Measurements from ENCODE around the gene LNPEP. TPM values are rescaled to one million over a fixed set of nuclear protein-coding genes. Genes with fewer than 3 reads are reported as not detected.
"Not testable (repeated sequence)": the region's sequence is repeated elsewhere in the genome, so short reads cannot be mapped to it uniquely, and the experiment has no call there.

Gene LNPEP
- total RNA-seq, 3 donors from 2014 or later: 20.3 to 22.9 (median 20.6) TPM

GRCh38 chr5:96919754-96920197 lies 16.1 kb upstream of the LNPEP start:
- no peak for DNase-seq
- peak; percentile 85 to 89 for ATAC-seq
- H3K4me1 Mint-ChIP-seq (ENCODE audit: low read depth): peaks cover 38% of the 10 kb centered on the region
- H3K36me3 Mint-ChIP-seq (ENCODE audit: insufficient read depth): peaks cover 32% of the 10 kb centered on the region
- no peak overlapping the region for H3K4me3 Mint-ChIP-seq
- H3K9me3 Mint-ChIP-seq: no peaks in the 10 kb centered on the region
- no peaks in the 10 kb centered on the region for H3K27me3 Mint-ChIP-seq (ENCODE audit: low read depth)

- Mint-ChIP-seq H3K4me3 (no peak overlapping the region), H3K4me1 (ENCODE audit: low read depth) (peaks cover 41% of the 10 kb centered on the region), H3K36me3 (ENCODE audit: insufficient read depth) (peaks cover 29% of the 10 kb centered on the region), H3K27me3 (ENCODE audit: low read depth) (no peaks in the 10 kb centered on the region), H3K9me3 (no peaks in the 10 kb centered on the region)
- ATAC-seq (no peak), DNase-seq (no peak)
Measured at GRCh38 chr5:96920744-96921355, 15.0 kb upstream of the LNPEP start.

DNA sequence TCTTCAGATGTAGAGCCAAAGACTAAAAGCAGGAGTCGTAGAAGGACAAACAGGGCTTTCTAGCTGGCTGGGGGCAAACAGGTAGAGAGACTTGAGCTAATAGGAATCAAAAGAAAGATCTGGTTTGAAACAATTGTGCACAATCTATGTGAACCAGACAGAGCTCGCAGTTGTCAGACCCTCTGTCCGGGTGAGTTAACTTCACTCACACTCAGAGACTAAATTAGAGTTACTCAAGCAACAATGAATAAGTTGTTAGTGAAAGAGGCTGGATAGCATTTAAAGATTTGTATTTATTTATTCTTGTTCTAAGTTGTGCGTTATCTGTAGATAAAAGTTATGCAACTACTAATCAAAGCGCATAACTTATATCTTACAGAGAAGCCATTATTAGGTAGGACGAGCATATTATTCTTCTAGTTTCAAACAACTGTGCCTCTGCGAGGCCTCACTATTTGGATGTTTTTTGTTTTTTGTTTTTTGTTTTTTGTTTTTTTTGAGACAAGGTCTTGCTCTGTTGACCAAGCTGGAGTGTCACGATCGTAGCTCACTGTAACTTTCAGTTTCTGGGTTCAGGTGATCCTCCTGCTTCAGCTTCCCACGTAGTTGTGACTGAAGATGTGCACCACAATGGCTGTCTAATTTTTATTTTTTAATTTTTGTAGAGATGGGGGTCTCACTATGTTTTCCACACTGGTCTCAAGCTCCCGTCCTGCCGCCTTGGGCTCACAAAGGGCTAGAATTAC lies 13.2 kb upstream of the LNPEP start:
- H3K27me3 Mint-ChIP-seq (ENCODE audit: low read depth): no peaks in the 10 kb centered on the region
- no peak for DNase-seq
- no peaks in the 10 kb centered on the region for H3K9me3 Mint-ChIP-seq
- no peak overlapping the region for H3K4me3 Mint-ChIP-seq
- H3K36me3 Mint-ChIP-seq (ENCODE audit: insufficient read depth): peaks cover 24% of the 10 kb centered on the region
- no peak for ATAC-seq
- H3K4me1 Mint-ChIP-seq (ENCODE audit: low read depth): peaks cover 43% of the 10 kb centered on the region

GRCh38 chr5:96924016-96924443 lies 11.8 kb upstream of the LNPEP start:
- no peaks in the 10 kb centered on the region for H3K27me3 Mint-ChIP-seq (ENCODE audit: low read depth)
- no peaks in the 10 kb centered on the region for H3K9me3 Mint-ChIP-seq
- H3K4me3 Mint-ChIP-seq: no peak overlapping the region
- H3K4me1 Mint-ChIP-seq (ENCODE audit: low read depth): peaks cover 40% of the 10 kb centered on the region
- H3K36me3 Mint-ChIP-seq (ENCODE audit: insufficient read depth): peaks cover 15% of the 10 kb centered on the region
- ATAC-seq (peak; percentile 65 to 78), DNase-seq (no peak)

DNA sequence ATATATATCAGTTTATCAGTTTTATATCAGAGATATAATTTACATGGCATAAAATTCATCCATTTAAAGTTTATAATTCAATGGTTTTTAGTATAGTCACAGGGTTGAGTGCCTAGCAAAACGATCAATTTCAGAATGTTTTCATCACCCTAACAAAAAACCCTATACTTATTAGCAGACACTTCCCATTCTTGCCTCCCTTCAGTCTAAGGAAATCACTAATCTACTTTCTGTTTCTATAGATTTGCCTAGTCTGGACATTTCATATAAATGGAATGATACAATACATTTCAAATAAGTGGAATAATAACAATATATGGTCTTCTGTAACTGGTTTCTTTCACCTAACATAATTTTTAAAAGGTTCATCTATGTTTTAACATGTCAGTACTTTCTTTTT lies 9.6 kb upstream of the LNPEP start:
- Mint-ChIP-seq H3K4me1 (ENCODE audit: low read depth) (peaks cover 43% of the 10 kb centered on the region), H3K9me3 (no peaks in the 10 kb centered on the region), H3K27me3 (ENCODE audit: low read depth) (no peaks in the 10 kb centered on the region), H3K4me3 (no peak overlapping the region), H3K36me3 (ENCODE audit: insufficient read depth) (peaks cover 8% of the 10 kb centered on the region)
- DNase-seq: no peak
- no peak for ATAC-seq

DNA sequence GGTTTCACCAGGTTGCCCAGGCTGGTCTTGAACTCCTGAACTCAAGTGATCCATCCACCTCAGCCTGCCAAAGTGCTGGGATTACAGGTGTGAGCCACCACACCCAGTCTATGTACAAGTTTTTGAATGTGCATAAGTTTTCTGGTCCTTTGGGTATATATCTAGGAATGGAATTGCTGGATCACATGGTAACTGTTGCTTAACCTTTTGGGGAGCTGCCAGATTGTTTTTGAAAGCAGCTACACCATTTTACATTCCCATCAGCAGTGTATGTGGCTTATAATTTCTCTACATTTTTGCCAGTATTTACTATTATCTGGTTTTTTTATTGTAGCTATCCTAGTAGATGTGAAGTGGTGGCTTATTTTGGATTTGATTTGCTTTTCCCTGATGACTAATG lies 8.9 kb upstream of the LNPEP start:
- no peak for DNase-seq
- H3K36me3 Mint-ChIP-seq (ENCODE audit: insufficient read depth): peaks cover 8% of the 10 kb centered on the region
- H3K27me3 Mint-ChIP-seq (ENCODE audit: low read depth): no peaks in the 10 kb centered on the region
- no peak for ATAC-seq
- no peaks in the 10 kb centered on the region for H3K9me3 Mint-ChIP-seq
- peaks cover 46% of the 10 kb centered on the region for H3K4me1 Mint-ChIP-seq (ENCODE audit: low read depth)
- no peak overlapping the region for H3K4me3 Mint-ChIP-seq

DNA sequence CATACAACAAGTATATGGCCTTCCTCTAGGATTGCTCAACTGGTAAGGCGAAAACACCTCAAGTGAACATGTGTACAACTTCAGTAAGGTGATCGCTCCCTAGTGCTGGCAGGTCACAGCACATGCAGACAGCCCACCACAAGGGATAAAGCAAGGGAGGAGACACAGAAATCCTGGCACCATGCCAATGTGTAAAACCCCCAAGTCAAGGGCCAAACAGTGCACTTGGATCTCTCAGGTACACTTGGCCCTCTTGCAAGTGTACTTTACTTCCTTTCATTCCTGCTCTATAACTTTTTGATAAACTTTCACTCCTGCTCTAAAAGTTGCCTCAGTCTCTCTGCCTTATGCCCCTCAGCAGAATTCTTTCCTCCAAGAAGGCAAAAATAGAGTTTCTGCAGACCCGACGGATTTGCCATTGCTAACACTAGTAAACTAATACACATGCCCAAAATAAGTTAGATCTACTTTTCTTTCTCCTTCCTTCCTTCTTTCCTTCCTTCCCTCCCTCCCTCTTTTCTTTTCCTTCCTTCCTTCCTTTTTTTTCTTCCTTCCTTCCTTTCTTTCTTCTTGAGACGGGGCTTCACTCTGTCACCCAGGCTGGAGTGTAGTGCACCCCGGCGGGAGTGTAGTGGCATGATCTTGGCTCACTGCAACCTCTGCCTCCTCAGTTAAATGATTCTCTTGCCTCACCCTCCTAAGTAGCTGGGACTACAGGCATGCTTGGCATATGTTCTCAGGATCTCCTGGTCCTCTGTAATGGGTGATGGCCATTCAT lies 6.8 kb upstream of the LNPEP start:
- no peak overlapping the region for H3K4me3 Mint-ChIP-seq
- H3K4me1 Mint-ChIP-seq (ENCODE audit: low read depth): peaks cover 58% of the 10 kb centered on the region
- no peaks in the 10 kb centered on the region for H3K27me3 Mint-ChIP-seq (ENCODE audit: low read depth)
- no peaks in the 10 kb centered on the region for H3K9me3 Mint-ChIP-seq
- H3K36me3 Mint-ChIP-seq (ENCODE audit: insufficient read depth): peaks cover 5% of the 10 kb centered on the region
- DNase-seq: no peak
- ATAC-seq: no peak

GRCh38 chr5:96930058-96930457 lies 5.8 kb upstream of the LNPEP start:
- ATAC-seq (no peak), DNase-seq (no peak)
- H3K4me1 Mint-ChIP-seq (ENCODE audit: low read depth): peaks cover 58% of the 10 kb centered on the region
- H3K4me3 Mint-ChIP-seq: no peak overlapping the region
- no peaks in the 10 kb centered on the region for H3K9me3 Mint-ChIP-seq
- peaks cover 2% of the 10 kb centered on the region for H3K36me3 Mint-ChIP-seq (ENCODE audit: insufficient read depth)
- no peaks in the 10 kb centered on the region for H3K27me3 Mint-ChIP-seq (ENCODE audit: low read depth)

DNA sequence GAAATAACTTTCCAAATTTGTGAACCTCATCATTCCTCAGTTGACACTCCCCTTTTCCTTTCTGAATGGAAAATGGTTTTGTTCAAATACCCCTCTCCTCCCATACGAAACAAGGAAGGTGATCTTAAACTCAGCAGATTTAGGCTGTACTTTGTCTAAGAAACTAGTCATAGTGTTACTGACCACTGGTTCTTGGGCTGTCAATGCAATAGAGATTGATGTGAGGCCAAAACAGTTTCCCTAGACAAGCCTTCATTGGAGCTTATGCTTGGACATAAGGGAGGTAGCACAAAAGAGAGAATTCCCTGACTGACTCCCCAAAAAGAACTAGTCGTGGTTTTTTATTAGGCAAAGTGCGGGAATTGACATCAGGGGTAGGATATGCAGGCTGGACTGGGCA lies 5.3 kb upstream of the LNPEP start:
- Mint-ChIP-seq H3K4me3 (no peak overlapping the region), H3K36me3 (ENCODE audit: insufficient read depth) (peaks cover 2% of the 10 kb centered on the region), H3K4me1 (ENCODE audit: low read depth) (peaks cover 56% of the 10 kb centered on the region), H3K9me3 (no peaks in the 10 kb centered on the region), H3K27me3 (ENCODE audit: low read depth) (no peaks in the 10 kb centered on the region)
- DNase-seq: no peak
- no peak for ATAC-seq

DNA sequence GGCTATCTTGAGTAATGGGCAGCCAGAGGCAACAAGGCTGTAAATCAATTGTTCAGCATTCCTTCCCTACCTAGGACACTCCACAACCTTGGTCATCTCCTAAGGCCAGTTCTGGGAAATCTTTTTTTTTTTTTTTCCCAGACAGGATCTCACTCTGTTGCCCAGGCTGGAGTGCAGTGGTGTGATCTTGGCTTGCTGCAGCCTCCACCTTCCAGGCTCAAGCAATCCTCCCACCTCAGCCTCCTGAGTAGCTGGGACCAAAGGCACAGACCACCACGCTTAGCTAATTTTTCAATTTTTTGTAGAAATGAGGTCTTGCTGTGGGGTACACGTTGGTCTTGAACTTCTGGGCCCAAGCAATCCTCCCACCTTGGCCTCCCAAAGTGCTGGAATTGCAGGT lies 4.8 kb upstream of the LNPEP start:
- ATAC-seq; H3K36me3 Mint-ChIP-seq (ENCODE audit: insufficient read depth); H3K9me3 Mint-ChIP-seq; H3K27me3 Mint-ChIP-seq (ENCODE audit: low read depth); DNase-seq: not testable (repeated sequence)
- Mint-ChIP-seq H3K4me3 (peak overlapping the region; percentile 13), H3K4me1 (ENCODE audit: low read depth) (peaks cover 55% of the 10 kb centered on the region)

DNA sequence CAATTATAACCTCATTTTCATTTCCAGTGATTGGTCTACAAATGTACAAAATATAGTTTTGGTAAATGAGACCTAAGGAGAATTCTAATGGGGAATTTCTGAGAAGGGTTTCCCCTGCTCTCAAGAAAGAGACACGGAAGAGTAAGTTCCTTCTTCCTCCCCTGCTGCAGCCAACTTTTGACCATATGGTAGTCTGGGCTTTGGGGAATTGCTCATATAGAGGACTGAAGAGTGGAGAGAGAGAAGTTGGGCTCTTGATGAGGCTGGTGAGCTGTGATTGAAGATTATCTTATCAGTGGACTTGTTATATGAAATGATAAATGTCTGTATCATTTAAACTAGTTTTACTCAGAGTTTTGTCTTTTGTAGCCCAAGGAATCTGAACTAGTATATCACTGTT lies 4.3 kb upstream of the LNPEP start:
- Mint-ChIP-seq H3K36me3 (ENCODE audit: insufficient read depth) (peaks cover 2% of the 10 kb centered on the region), H3K9me3 (no peaks in the 10 kb centered on the region), H3K4me1 (ENCODE audit: low read depth) (peaks cover 53% of the 10 kb centered on the region), H3K27me3 (ENCODE audit: low read depth) (no peaks in the 10 kb centered on the region), H3K4me3 (no peak overlapping the region)
- ATAC-seq (no peak), DNase-seq (no peak)

DNA sequence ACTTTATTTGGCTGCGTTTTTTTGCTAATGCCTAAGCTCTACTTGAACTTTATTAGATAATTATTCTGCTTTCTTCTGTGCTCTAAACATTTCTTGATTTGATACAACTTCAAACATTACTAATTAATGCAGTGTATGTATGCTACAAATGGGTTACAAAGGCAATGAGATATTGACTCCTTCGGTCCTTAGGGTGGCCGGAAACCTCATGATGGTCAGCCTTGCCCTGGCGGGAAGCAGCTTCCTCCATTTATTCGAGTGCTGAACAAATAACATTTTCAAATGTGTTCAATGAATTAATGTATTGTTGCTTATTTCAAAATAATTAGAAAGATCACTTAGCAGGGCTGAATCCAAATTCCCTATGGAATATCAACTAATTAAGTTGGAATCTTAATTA lies 3.9 kb upstream of the LNPEP start:
- peaks cover 57% of the 10 kb centered on the region for H3K4me1 Mint-ChIP-seq (ENCODE audit: low read depth)
- H3K36me3 Mint-ChIP-seq (ENCODE audit: insufficient read depth): peaks cover 1% of the 10 kb centered on the region
- DNase-seq (no peak), ATAC-seq (no peak)
- no peaks in the 10 kb centered on the region for H3K9me3 Mint-ChIP-seq
- H3K27me3 Mint-ChIP-seq (ENCODE audit: low read depth): no peaks in the 10 kb centered on the region
- H3K4me3 Mint-ChIP-seq: peak overlapping the region; percentile 13

DNA sequence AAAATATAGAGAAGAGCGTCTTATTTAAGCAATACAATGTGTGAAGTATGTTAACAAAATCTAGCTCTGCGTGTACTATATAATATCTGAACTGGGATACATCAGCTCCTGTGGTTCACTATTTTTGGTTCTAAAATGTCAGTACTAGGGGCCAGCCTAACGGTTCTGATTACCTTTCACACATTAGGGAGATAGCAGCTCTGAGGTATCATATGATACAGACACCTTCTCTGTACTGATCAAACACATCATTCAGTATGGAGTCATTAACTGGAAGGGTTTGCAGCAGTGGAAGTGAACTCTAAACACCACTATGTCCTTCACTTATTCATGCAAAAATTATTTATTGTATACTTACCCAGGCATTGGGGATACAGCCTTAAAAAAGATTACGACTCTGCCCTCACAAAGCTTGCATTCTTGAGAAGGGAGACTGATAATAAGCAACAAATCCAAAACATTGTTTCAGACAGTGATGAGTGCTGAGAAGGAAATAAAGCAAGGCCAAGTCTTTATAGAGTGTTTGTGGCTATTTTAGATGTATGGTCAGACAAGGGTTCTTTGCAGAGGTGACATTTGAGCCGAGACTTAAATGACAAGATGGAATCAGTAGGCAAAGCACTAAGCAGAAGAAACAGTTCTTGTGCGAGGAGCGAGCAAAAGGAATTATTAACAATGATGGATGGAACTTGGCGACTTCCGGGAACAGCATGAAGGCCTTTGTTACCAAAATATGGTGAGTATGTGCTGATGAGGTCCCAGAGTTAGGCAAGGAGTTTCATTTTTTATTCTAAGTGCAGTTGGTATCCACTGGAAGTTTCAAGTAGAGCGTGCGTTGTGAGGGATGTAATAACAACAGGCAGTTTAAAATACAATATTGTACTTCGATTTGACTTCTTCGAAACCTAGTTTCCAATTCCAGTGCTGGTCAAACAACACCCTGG lies 1.8 kb upstream of the LNPEP start:
- Mint-ChIP-seq H3K27me3 (ENCODE audit: low read depth) (no peaks in the 10 kb centered on the region), H3K36me3 (ENCODE audit: insufficient read depth) (no peaks in the 10 kb centered on the region), H3K4me3 (peak overlapping the region; percentile 91), H3K9me3 (no peaks in the 10 kb centered on the region), H3K4me1 (ENCODE audit: low read depth) (peaks cover 72% of the 10 kb centered on the region)
- ATAC-seq: no peak
- no peak for DNase-seq
